Astrocyte (in vitro differentiated cells and primary cell): Measurements from ENCODE around the gene SERPINA5.

Experiments used
- EZH2 ChIP-seq: IDR thresholded peaks from 2 replicates; pipeline ENCODE4 v1.6.1; 2012; ENCODE audit warnings: mild to moderate bottlenecking, low read length, inconsistent platforms; ENCODE audit not compliant: insufficient read depth
- TF ChIP-seq, protein P1 (sequence below): IDR thresholded peaks from 2 replicates; pipeline ENCODE4 v1.5.1; 2011; ENCODE audit warnings: low read depth, mild to moderate bottlenecking, inconsistent platforms, low read length, moderate library complexity; ENCODE audit not compliant: insufficient read depth

DNA sequence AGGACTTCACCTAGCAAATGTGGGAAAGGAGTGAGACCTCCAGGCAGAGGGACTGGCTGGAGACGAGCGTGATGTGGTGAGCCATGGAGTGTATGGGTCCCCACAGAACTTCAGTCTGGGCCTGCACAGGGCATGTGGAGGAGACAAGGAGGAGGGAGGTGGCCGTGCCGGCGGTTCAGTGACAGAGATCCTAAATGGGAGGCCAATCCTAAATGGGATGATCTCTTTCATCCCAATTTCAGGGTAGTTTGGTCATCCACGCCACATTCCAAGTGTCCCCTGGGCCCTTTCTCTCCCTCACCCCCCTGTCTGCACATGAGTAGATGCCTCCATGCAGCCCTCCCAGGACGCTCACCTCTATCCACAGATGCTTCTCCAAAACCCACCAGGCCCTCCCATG is 13.2 kb downstream of the SERPINA5 start:
- no peak for TF ChIP-seq EZH2
- TF ChIP-seq, protein P1, sequence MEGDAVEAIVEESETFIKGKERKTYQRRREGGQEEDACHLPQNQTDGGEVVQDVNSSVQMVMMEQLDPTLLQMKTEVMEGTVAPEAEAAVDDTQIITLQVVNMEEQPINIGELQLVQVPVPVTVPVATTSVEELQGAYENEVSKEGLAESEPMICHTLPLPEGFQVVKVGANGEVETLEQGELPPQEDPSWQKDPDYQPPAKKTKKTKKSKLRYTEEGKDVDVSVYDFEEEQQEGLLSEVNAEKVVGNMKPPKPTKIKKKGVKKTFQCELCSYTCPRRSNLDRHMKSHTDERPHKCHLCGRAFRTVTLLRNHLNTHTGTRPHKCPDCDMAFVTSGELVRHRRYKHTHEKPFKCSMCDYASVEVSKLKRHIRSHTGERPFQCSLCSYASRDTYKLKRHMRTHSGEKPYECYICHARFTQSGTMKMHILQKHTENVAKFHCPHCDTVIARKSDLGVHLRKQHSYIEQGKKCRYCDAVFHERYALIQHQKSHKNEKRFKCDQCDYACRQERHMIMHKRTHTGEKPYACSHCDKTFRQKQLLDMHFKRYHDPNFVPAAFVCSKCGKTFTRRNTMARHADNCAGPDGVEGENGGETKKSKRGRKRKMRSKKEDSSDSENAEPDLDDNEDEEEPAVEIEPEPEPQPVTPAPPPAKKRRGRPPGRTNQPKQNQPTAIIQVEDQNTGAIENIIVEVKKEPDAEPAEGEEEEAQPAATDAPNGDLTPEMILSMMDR = no peak
